ENCODE results near the gene DMTF1.

The DMTF1 gene

DNA sequence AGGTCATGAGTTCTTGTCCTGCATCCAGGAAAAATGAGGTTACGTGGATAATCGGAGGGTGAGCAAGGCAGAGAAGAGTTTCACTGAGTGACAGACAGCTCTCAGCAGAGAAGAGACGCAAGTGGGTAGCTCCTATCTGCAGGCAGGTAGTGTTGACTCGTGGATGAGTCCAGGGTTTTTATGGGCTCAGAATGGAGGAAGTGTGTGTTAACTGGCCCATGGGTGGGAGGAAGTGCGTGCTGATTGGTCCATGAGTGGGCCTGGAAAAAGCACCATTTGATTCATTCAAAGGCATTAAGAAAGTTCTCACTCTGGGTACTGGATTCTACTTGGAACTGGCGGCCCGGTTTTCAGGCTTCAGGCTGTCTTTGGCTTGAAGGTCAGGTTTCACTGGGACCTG, 4.8 kb upstream of the DMTF1 start:
- DNase-seq (ENCODE audit: low read depth): no peak

DNA sequence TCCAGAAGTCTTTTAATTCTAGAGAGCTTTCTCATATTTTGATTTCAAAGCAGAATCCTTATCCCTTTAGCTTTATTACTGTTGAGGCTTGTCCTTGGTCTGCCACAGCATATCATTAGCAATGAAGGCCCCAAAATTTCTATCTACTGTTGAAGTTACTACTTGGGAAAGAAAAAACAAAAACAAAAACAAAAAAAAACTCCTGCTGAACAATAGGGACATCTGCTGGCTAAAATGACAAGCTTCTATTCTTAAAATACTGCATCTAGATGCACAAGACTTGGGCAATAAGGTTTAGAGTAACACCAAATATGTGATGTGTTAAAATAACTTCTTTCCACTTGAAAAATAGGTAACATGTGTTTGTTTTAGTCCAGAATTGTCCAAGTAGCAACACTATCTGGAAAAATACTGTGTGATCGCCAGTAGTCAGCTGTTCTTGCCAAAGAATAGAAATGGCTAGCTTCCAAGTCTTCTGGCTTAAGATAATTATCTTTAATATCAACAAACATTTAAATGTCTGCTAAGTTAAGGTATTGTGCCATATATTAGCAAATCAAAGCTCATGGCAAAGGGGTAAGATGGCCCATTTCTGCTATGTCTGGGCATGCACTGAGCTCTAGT, 3.8 kb upstream of the DMTF1 start:
- DNase-seq (ENCODE audit: low read depth): no peak

DNA sequence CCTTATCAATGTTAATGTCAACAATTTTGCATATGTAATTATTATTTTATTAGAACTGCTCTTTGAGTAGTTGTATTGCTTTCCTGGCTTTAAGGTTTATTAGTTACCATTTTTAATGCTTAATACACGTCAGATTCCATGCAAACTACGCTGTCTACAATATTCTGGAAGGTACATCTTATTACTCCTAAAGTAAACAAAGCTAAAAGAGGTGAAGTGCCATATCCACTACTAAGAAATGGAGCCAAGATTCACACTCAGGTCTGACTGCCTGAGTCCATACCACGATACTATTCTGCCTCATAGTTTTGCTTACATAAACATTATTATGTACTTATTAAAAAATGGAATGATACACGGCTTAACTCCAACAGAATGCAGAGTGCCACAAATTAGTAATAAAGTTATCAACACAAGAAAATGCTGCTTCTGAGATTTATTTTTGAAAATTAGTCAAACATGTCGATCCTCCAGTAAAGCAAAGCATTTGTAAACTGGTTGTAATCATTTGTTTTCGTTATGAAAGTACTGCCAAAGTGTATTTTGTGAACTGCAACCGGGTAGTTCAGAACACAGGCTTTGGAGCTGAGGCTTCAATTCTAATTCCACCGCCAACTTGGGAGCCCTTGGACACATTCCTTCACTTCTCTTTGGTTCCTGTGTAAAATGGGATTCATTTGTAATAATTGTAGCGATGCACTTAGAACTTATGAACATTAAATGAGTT, 1.1 kb upstream of the DMTF1 start:
- no peak for DNase-seq (ENCODE audit: low read depth)

DNA sequence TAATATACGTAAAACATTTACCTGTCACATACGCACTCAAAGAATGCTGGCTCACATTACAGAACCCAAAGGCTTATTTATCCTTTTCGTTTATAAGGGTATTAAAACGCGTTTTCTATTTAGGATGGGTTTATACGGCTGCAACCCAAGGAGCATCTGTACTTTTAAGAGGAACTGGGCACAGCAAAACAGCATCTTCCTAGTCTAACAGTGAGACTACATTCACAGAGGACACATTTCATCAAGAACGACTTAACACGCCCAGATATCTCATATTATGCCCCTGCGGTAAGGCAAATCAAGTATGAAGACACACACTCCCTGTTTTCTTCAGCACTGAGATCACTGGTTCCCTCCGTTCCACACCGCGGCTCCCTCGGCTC, 533 bp upstream of the DMTF1 start:
- no peak for DNase-seq (ENCODE audit: low read depth)

DNA sequence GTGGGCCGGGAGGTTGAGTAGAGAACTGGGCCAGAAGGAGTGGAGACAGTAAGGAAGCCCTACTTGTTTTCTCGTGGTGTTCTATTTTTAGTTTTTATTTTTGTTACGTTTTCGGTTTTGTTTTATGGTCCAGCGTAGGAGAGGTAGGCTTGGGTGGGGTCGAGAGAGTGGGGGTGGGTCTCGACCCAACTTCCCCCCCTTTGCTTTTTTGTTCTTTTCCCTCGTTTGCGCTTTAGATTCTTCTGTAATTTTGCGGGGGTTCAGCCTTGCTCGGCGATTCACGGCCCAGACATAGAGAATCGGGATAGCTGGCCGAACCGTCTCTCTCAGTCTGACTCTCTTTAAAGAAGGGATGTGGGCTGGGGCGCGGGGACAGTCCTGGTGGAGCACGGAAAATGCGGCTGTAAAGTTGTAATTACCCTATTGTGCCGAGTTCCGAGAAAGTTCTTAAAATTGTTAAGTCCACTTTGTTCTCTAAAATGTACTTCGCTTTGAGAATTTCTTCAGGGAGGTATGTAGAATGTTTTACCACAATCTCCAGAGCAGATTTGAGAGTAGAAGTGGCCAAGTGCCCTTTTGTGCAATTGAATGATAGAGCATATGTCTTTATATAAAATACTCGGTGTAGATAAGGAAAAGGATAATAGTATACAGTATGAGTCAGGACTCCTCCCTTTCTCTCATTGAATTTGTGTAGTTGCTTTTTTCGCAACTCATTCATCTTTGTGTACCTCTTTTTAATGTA, 816 bp downstream of the DMTF1 start:
- no peak for DNase-seq (ENCODE audit: low read depth)

DNA sequence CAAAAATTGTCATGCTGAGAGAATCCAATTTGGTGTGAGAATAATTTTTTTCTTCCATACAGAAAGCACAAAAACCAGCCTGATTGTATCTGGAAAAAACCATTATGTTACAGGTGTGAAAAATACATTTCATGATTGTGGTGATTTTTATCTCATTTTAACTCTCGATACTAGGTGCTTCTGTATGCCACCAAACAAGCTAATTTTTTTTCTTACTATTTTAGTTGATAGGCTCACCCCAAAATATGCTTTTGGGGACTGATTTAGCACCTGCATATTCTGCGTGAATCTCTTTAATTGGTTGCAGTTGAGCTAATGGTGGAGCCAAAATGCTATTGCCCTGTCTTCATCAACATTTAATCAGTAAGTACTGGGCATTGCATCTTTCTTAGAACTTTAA, 1.9 kb downstream of the DMTF1 start:
- DNase-seq (ENCODE audit: low read depth): no peak

DNA sequence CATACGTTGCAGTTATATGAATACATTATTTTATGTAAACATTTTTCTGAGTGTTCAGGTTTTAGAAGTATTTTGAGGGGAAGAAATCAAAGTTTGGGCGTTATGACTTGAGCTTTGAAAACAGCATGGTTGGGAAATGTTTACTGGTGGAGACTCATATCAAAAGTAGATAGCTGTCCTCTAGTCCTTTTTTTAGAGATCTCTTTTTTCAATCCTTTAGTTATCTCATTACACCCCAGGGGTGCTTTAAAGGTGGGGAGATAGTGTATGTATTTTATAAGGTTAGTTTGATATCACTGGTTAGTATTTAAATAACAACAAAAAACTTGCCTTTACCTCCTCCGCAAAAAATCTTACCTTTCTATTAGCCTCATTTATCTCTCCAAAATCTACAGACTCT, 2.3 kb downstream of the DMTF1 start:
- no peak for DNase-seq (ENCODE audit: low read depth)

DNA sequence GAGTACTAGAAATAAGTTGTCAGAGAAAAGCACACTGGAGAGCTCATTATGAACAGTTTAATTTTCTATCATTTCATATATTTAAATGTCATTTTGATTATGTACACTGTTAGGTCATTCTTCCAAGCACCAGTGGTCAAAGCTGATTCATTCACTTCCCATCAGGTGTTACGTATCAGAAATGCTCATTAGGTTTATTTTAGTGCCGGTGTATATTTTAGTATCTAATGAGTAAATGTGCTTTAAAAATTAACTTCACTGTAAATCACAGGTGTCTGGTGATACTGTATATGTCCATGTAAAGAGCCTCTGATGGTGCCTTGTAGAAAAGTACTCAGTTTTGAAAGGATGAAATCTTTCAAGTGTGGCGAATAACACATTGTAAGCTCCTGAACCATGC, 3.5 kb downstream of the DMTF1 start:
- DNase-seq (ENCODE audit: low read depth): no peak

DNA sequence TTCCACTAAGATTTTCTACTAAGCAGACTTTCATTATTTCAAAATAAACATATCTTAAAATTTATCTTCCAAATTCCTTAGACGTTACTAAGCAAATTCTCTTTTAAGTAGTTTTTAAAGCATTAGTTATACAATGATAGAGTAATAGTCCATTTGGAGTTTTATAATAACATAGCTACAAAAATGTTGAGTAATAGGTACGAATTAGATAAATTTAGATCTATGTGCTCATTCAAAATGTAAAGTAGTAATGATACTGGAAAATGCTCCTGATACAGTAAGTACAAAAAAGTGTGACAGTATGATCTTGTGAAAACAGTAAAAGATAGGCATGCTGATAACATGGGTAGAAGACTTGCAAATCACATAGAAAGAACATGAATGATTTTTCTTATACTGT, 4.5 kb downstream of the DMTF1 start:
- DNase-seq (ENCODE audit: low read depth): no peak

DNA sequence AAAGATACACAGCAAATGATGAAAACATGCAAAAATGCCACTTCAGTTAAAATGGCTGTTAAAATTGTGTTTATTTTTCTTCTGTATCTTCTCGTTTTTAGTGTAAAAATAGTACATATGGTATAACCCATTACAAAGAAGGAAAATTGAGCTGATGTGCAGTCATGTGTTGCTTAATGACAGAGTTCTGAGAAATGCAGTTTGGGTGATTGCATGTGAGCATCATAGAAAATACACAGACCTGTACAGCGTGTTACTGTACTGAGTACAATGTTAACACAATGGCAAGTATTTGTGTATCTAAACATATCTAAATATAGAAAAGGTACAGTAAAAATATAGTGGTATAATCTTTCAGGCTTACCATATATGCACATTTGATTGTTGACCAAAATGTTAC, 7.3 kb downstream of the DMTF1 start:
- DNase-seq (ENCODE audit: low read depth): no peak

DNA sequence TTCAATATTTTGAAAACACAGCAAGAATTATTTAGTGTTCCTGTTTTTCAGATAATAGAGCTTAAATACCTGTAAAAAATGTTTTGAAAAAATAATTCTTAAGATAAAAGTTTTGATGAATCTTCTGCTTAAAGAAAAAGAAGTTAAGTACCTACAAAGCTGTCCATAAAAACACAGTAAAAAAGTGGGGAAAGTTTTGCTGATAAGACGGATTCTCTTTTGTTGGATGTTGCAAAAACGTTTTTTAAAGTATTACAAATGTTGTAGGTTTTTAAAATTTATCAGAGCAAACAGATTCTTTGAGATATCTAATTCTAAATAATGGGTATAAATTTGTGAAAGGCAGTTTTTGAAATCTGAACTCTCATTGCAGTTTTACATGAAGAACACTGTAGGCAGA, 12.2 kb downstream of the DMTF1 start:
- DNase-seq (ENCODE audit: low read depth): no peak

DNA sequence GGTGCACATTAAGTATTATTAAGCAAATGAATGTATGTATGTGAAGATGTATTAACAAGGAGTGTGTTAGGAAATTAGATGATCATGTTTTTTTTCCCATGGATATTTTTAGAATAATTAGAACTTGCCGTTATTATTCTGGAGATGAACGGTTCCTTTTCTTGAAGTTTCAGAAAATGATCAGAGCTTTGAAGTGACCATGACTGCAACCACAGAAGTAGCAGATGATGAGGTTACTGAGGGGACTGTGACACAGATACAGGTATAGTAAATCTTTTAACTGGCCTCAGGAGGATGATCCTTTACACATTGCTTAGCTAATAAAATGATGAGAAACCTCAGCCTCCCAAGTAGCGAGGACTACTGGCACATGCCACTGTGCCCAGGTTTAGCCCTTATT, 18.6 kb downstream of the DMTF1 start:
- no peak for DNase-seq (ENCODE audit: low read depth)

DNA sequence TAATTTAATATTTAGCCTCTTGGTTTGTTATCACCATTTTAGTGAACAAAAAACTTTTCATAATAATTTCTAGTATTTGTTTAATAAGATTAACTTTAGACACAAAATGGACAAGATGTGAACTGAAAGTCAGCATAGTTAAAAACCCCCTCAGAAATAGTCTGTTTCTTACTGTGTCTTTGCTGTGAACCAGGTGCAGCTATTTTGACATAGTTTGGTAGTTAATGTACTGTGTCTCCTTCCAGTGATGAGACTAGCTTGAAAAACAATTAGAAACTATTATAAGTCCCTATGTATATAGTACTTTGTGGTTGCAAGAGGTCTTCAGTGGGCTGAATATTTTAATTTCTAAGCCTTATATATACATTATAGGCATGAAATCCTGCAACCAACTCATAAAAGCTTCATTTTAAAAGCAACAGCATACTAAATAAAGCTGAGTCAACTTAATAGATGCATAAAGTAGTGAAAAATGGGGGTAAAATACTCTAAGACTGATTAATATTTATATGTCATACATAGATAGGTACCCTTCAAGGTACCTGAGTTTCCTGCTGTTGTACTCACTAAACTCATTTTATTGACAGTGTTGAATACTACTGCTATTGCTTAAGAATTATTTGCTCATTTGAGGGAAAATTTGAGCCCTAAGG, 19.2 kb downstream of the DMTF1 start:
- no peak for DNase-seq (ENCODE audit: low read depth)

DNA sequence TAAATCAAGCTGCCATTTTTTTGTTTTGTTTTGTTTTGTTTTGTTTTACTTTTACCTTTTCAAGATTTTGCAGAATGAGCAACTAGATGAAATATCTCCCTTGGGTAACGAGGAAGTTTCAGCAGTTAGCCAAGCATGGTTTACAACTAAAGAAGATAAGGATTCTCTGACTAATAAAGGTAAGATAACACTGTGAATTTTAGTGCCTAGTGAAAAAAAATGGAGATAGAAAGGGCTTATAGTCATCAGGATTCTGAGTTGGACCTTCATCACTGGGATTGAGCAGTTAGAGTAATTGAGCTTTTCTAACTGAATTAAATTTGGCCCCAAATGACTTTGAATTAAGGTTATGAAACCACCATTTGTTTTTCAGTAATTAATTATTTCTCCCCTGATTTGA, 21.2 kb downstream of the DMTF1 start:
- no peak for DNase-seq (ENCODE audit: low read depth)

DNA sequence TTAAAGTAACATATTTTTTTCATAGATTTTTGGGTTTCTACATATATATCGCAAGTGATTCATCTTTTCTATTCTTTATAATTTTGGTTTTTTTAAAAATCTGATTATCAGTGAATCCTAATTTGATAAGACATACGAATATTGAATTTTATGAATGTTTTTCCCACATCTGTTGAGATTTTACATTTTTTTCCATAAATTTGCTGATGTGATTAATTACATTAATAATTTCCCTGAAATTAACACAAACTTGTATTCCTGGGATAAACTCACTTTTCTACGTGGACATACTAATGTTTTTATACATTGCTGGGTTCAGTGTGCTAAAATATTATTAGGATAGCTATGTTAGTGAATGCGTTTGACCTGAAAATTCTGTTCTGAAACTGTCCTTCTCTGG, 26.1 kb downstream of the DMTF1 start:
- DNase-seq (ENCODE audit: low read depth): no peak

DNA sequence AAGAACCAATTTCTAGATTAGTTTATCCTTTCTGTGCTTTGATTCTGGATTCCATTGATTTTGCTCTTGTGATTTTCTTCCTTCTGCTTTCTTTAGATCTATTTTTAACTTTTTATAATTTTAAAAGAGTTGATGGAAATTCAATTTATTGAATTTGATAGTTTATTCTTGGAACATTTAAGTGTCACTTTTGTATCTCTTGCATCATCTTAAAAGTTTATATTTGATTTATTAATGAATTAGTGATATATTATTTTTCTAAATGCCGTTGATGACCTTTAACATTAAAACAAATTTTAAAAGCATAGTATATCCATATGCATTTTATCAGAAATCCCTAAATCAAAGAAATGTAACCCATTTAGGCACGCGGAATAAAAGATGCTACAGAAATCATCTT, 26.9 kb downstream of the DMTF1 start:
- no peak for DNase-seq (ENCODE audit: low read depth)

DNA sequence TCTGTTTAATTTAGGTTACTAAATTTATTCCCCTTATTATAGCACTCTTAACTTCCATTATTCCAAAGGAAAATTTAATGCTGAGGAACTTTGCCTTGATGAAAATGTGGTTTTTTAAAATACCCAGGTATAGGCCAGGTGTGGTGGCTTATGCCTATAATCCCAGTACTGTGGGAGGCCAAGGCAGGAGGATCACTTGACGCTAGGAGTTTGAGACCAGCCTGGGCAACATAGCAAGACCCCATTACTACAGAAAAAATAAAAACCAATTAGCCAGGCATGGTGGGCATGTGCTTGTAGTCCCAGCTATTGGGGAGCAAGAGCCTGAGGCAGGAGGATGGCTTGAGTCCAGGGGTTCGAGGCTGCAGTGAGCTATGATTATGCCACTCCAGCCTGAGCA, 34.9 kb downstream of the DMTF1 start:
- no peak for DNase-seq (ENCODE audit: low read depth)

DNA sequence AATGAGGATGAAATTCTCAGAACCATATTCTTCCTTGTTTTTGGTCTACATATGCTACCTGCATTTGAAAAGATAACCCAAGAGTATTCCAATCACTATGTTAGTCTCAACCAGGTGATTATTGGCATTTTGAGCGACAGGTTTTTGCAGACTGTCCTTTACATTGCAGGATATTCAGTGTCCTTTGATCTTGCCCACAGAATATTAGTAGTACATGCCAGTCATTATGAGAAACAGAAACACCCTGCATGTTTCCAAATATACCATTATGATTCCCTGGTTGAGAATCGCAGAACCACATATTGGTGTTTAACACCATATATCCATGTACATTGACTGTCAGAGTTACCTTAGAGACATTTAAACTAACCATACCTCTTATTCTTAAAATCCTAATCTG, 36.7 kb downstream of the DMTF1 start:
- no peak for DNase-seq (ENCODE audit: low read depth)

DNA sequence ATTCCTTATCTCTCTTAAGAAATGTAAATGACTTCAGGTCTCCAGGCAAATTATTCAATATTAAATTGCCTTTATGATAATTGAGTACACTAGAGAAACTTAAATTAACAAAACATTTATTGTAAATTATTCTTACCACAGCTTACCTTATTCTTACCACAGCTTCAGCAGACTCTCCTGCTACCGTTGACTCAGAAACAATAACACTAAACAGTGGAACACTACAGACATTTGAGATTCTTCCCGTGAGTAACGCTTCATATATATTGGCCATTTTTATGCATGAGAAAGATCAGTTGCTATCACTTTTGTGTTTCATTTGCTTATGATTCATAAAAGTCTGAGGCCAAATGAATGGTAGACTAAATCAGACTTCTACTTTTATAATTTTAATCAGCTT, 38.5 kb downstream of the DMTF1 start:
- no peak for DNase-seq (ENCODE audit: low read depth)

DNA sequence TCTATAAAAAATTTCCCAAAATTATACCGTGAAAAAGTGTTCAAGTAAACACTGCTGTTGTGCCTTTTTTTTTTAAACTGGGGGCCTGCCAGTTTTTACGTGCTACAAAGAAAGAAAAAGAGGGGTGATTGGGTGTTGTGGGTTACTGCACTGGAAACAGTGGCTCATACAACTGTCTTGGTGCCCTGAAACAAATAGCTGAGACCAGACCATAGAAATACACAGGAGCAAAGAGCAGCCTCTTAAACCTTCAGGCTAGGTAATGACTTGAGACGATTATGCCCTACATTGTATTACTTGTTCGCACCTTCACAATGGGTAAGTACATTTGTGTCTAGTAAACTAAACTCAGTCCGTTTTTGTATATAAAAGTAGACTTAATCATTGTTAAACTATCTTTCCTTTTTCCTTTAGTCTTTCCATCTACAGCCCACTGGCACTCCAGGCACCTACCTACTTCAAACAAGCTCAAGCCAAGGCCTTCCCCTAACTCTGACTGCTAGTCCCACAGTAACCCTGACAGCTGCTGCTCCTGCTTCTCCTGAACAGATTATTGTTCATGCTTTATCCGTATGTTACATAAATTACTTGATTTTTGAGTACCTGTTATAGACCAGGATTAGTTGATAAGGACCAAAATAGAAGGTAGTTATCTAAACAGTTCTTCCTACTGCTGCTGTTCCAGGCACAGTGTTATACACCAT, 40.7 kb downstream of the DMTF1 start:
- no peak for DNase-seq (ENCODE audit: low read depth)

DNA sequence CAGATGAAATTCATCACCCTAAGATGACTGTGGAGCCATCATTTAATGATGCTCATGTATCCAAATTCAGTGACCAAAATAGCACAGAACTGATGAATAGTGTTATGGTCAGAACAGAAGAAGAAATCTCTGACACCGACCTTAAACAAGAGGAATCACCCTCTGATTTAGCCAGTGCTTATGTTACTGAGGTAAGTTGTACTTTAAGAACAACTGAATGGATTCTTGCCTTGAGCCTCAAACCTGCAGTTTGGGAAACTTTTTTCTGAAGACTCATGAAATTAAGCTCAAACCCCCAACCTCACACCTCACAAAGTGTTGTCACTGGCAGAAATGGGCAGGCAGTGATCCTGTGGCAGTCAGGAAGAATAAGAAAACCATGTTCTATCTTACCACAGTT, 41.7 kb downstream of the DMTF1 start:
- DNase-seq (ENCODE audit: low read depth): no peak

DNA sequence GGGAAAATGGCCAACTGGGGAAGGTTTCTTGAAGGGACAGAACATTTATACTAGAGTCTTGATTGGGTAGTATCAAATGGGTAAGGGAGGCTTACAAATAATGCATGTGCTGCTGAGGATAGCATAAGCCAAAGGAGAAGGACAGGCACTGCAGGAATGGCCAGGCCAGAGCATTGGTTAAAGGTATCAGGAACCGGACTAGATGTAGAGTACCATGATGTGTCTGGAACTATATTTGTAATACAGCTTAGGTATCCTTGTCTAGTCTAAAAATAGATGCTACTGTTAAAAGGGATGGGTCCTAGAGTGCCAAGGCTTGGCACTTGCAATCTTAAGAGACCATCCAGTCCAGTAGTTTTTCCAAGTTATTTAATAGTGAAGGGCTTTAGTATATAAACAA, 47.0 kb downstream of the DMTF1 start:
- no peak for DNase-seq (ENCODE audit: low read depth)
